ENCODE measurements around the gene NTRK3. TPM values are rescaled to one million over a fixed set of nuclear protein-coding genes. Genes with fewer than 3 reads are reported as not detected.

The NTRK3 gene
- total RNA-seq, 2 experiments from 2014 or later: not detected

DNA sequence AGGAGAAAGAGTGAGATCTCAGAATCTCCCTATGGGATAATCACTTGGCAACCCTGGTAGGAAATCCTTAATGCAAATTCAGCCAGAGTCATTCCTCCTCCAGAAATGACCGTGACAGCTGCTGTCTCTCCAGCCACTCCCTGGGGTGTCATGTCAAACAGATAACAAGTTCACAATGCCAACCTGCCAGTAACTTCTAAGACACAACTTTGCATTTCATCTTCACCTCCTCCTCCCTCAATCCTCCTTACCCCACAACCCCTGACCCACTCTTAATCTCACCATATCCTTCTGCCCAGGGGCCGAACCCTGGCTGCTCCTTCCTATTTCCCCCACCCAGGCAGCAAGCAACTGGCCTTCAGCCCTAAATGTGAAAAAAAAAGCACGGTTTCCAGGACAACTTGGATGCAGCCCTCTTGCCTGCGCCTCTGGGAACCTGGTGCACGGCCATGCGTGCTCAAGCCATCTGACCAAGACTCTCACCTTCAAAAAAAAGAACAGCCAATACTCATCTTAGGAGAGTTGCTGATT is 166.0 kb downstream of the NTRK3 start:
- H3K9me3 Mint-ChIP-seq: peaks cover 4% of the 10 kb centered on the region
- H3K4me3 Mint-ChIP-seq: no peak overlapping the region
- DNase-seq: no peak
- no peak for ATAC-seq
- no peaks in the 10 kb centered on the region for H3K36me3 Mint-ChIP-seq (ENCODE audit: low read depth)
- ChIA-PET CTCF (no interaction called here), POLR2A (no interaction called here)
- TF ChIP-seq CTCF (IDR thresholded peaks at IDR 0.05): no peak
- H3K27ac Mint-ChIP-seq: no peak overlapping the region
- no peaks in the 10 kb centered on the region for H3K4me1 Mint-ChIP-seq (ENCODE audit: low read depth)
- H3K27me3 Mint-ChIP-seq: peaks cover 2% of the 10 kb centered on the region
- intact Hi-C loops (cut with micrococcal nuclease): no loop called here

GRCh38 chr15:88089731-88090130 is 166.8 kb downstream of the NTRK3 start:
- POLR2A ChIA-PET: no interaction called here

DNA sequence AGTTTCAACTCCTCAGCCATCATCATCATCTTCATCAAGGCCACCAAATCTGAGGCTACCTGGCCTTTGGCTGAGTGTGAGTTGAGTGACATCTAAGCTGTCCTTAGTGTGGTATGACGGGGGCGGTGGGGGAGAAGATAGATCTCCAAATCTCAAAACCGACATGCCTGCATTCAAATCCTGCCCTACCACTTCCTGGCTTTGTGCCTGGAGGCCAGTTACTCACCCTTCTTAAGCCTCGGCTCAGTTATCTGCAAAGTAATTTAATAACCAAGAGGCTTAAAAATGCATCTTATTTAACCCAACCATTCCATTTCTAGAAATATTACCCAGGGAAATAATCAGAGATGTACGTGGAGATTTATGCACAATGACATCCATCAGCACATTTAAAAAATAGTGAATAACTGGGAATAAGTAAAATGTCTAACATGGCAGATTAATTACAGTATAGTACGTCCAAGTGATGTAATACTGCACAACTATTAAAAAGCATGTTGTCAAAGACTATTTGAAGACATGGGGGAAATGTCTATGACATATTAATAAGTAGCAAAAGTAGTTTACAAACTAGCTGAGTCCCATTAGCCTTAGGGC is 167.4 kb downstream of the NTRK3 start:
- Mint-ChIP-seq H3K36me3 (ENCODE audit: low read depth) (no peaks in the 10 kb centered on the region), H3K27ac (no peak overlapping the region), H3K4me3 (no peak overlapping the region), H3K27me3 (peaks cover 2% of the 10 kb centered on the region), H3K4me1 (ENCODE audit: low read depth) (no peaks in the 10 kb centered on the region), H3K9me3 (peaks cover 4% of the 10 kb centered on the region)
- POLR2A ChIA-PET: no interaction called here
- intact Hi-C loops (cut with micrococcal nuclease): no loop called here
- no peak for TF ChIP-seq CTCF (IDR thresholded peaks at IDR 0.05)
- ATAC-seq (no peak), DNase-seq (no peak)
- CTCF ChIA-PET: no interaction called here

More at GRCh38 chr15:88089731-88090130, 166.8 kb downstream of the NTRK3 start:
- Mint-ChIP-seq H3K27ac (no peak overlapping the region), H3K9me3 (peaks cover 4% of the 10 kb centered on the region), H3K36me3 (ENCODE audit: low read depth) (no peaks in the 10 kb centered on the region), H3K4me3 (no peak overlapping the region), H3K27me3 (peaks cover 2% of the 10 kb centered on the region), H3K4me1 (ENCODE audit: low read depth) (no peaks in the 10 kb centered on the region)
- CTCF ChIA-PET: no interaction called here
- DNase-seq (no peak), ATAC-seq (no peak)
- intact Hi-C loops (cut with micrococcal nuclease): no loop called here
- TF ChIP-seq CTCF (IDR thresholded peaks at IDR 0.05): no peak

GRCh38 chr15:88083811-88084760 is 172.5 kb downstream of the NTRK3 start:
- ChIA-PET POLR2A (no interaction called here), CTCF (no interaction called here)
- Mint-ChIP-seq H3K27ac (no peak overlapping the region), H3K36me3 (ENCODE audit: low read depth) (no peaks in the 10 kb centered on the region), H3K9me3 (no peaks in the 10 kb centered on the region), H3K4me3 (no peak overlapping the region), H3K4me1 (ENCODE audit: low read depth) (no peaks in the 10 kb centered on the region), H3K27me3 (no peaks in the 10 kb centered on the region)
- no peak for TF ChIP-seq CTCF (IDR thresholded peaks at IDR 0.05)
- no peak for DNase-seq
- ATAC-seq: no peak
- intact Hi-C loops (cut with micrococcal nuclease): no loop called here

DNA sequence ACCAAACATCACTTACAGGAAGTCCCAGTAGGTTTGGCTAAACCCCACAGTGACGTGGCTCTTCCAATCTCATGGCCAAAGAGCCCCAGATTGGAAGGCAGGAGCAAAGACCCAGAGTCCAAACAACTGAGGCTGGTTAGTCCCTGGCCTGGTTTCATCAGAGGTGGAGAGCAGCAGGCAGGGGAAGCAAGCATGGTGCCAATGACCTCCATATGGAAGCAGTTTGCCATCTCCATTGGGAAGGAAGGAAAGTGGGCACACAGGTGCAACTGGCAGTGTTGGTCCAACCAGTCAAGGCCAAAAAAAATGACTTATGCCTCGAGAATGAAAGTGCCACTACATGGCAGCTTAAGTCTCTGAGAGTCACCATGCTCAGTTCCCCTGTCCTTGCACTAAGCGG is 175.9 kb downstream of the NTRK3 start:
- no peak overlapping the region for H3K27ac Mint-ChIP-seq
- H3K9me3 Mint-ChIP-seq: no peaks in the 10 kb centered on the region
- intact Hi-C loops (cut with micrococcal nuclease): no loop called here
- H3K36me3 Mint-ChIP-seq (ENCODE audit: low read depth): no peaks in the 10 kb centered on the region
- no peak for ATAC-seq
- no peak for DNase-seq
- H3K4me3 Mint-ChIP-seq: no peak overlapping the region
- no peak for TF ChIP-seq CTCF (IDR thresholded peaks at IDR 0.05)
- ChIA-PET POLR2A (no interaction called here), CTCF (no interaction called here)
- no peaks in the 10 kb centered on the region for H3K4me1 Mint-ChIP-seq (ENCODE audit: low read depth)
- H3K27me3 Mint-ChIP-seq: no peaks in the 10 kb centered on the region
